CD4-positive, alpha-beta T cell treated with Interleukin-15 for 4 hours (primary cell): ENCODE measurements around the gene SLC22A17.
A peak's percentile ranks its signal among the peaks of the same experiment; 100 is the strongest.

Experiments
- DNase-seq: peaks from one replicate; pipeline ENCODE4 v3.0.0-alpha.2; 2020; ENCODE audit warnings: low spot score

Gene SLC22A17

DNA sequence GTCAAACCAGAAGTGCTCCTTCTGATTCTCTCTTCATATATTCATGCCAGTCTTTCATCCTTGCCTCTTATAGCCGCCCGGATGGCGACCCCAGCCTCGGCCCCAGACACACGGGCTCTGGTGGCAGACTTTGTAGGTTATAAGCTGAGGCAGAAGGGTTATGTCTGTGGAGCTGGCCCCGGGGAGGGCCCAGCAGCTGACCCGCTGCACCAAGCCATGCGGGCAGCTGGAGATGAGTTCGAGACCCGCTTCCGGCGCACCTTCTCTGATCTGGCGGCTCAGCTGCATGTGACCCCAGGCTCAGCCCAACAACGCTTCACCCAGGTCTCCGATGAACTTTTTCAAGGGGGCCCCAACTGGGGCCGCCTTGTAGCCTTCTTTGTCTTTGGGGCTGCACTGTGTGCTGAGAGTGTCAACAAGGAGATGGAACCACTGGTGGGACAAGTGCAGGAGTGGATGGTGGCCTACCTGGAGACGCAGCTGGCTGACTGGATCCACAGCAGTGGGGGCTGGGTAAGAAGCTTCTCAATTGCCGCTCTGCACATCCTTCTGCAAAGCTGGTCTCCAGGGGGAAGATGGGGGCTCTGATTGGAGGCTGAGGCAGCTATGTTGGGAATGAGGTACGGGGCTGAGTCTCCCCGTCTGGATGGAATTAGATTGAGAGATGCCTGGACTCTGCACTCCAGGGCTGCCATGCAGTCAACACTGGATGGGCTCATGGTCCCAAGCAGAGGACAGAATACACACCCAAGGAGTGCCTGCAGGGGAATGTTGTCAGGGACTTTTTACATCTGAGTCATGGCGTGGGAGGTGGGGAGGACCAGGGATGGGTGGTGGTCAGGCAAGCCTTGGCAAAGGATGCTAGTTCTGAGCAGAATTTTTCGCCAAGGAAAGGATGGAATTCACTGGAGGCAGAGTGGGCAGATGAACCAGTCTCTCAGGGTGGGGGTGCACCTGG lies 44.7 kb downstream of the SLC22A17 start:
- DNase-seq: no peak

DNA sequence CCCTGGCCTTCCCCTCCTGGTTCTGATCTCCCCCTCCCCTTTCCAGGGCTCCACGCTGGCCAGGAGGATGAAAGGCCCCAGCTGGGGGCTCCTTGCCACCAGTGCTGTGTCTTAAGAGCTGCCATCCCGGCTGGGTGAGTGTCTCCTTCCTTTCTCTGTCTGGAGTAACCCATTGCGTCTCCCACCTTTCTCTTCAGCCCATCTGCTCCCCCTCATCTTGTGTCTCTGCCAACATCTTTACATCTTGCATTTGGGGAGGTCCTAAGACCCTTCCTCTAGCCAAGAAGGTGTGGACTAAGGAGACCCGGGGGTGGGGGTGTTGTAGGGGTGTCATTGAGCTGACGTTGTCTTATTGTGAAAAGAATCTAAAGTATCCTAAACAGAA lies 45.5 kb downstream of the SLC22A17 start:
- no peak for DNase-seq

DNA sequence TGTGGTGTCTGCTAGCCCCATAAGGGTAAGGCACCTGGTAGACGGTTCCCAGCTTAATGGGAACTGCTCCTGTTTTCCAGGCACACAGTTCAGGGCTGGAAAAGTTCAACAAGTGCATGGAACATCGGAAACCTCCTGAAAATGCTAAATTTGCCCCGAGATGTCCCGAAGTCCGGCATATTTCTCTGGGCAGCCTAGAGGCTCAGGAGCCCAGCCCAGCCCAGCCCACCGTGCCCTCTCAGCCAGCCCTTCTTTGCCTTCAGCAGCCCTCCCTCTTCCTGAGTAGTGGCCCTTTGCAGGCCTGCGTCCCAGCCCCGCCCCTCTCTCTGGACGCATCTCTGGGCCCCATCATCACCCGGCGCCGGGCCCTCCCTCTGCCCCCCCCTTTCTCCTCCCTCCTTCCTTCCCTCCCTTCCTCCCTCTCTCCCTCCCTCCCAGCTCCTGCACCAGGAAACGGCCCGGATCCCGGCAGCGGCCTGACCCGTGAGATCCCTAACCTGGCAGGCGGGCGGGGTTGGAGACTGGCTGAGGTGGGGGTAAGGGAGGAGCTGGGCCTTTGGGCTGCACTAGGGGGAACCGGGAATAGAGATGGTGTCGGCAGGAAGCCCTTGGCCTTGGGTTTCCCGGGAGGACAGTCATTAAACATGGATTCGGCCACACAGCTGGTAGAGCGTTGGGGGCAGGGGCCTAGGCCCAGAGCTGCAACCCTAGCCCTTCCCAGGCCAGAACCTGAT lies 46.1 kb downstream of the SLC22A17 start, which contains the start of gene BCL2L2:
Gene BCL2L2, plus strand, starts transcription at position 422 of the 734 bp plus-strand sequence. CDS start 935 bp downstream, outside the sequence.
- no peak for DNase-seq

DNA sequence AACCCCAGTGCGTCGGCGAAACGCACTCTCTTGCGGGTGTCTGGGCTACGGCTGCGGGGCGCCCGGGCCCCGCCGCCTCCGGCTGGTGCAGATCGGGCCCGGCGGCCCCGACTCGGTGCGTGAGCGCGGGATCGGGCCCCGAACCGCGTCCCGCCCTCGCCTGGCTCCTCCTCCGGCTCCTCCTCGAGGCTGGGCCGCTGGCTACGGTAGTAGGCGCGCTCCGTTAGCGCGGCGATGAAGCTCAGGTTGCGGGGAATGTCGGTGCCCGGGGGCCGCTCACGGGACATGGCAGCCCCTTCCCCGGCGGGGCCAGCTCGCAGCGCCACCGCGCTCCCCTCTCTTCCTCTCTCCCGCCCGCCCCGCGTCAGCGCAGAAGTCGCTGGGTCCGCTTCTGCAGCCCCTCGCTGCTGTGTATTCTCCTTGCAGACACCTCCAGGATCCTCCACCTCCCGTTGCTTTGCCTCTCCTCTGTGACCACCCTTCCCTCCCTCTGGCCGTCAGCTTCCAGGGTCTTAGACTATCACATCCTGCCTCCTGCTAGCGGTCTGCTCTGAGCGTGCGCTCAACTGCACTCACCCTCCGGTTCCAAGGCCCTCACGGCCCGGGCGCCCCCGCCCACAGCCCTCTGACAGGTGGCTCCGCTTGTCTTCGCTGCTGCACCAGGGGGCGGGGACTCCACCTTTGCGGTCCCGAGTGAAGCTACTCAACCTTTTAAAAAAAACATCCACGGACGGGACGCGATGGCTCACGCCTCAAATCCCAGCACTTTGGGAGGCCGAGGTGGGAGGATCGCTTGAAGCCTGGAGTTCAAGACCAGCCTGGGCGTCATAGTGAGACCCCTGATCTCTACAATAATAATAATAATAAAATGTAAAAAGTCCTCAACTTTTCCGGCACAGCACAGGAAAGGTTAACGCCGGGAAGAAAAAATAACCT lies 50.1 kb downstream of the SLC22A17 start, which contains the start of gene PPP1R3E:
Gene PPP1R3E, minus strand, starts transcription at position 570 of the 936 bp plus-strand sequence. Its CDS starts 283 bp downstream, at position 287.
- peak; percentile 85 for DNase-seq

DNA sequence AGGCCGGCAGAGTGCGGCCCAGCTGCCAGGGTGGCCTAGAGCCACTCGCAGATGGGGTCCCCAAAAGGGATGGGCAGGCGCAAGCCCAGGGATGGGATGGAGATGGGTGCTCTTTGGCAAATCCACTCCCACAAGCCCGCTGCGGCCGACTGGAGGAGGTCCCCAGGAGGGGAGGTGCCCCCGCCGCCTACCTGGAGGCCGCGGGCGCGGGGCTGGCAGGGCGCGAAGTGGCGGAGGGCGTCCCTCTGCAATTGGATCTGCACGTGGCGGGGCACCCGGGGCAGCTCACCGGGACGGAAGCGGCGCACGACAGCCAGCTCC lies 50.8 kb downstream of the SLC22A17 start:
- DNase-seq: no peak

DNA sequence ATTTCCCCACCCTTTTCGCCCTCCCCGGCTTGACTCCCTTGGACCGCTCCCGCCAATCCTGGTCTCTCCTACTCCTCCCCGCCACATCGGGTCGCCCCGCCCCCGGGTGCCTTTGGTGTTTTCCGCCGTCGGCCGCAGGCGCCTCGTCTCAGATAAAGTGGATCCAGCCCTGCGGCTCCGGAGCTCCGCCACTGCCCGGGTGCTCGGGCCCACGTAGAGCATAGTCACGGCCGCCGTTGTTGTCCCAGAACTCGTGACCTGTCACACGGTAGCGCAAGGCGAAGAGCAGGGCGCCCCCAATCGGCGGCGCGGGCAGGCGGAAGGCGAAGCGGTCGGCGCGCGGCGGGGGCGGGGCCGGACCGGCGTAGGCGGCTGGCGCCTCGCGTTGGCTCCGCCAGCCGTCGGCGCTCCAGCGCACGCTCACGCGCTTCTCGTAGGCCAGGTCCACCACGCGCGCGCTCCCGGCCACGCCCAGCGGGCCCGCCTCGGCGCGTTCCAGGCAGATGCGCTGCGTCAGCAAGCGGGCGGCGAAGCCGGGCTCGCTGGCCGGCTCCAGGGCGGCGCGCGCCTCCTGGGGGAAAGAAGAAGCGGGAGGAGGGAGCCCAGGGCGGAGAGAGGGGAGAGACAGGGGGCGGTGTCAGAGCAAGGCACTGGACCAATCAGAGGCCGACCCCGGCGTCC lies 51.3 kb downstream of the SLC22A17 start:
- peak; percentile 97 for DNase-seq

DNA sequence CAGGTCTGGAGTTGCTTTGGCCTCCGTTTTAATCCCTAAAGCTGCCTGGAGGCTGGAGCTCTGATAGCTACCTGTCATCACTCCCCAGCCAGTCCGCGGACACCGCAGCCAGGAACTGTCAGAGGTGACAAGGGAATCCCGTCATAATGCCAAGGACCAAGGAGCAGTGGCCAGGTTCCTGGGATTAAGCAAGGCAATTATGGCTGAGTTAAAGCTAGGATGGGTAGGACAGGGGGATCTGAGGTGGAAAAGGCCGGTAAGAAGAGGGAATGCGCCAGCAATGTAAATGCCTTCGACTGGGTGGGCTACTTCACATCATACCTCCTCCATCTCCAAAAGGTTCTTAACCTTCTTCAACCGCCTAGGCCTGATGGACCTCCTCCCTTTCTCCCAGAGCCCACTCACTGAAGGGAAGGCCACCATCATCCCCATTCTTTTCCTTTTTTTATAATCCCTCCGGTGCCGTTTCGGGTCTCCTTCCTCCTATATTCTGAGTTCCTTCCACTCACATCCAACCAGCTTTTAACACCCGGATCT lies 51.9 kb downstream of the SLC22A17 start:
- DNase-seq: no peak

DNA sequence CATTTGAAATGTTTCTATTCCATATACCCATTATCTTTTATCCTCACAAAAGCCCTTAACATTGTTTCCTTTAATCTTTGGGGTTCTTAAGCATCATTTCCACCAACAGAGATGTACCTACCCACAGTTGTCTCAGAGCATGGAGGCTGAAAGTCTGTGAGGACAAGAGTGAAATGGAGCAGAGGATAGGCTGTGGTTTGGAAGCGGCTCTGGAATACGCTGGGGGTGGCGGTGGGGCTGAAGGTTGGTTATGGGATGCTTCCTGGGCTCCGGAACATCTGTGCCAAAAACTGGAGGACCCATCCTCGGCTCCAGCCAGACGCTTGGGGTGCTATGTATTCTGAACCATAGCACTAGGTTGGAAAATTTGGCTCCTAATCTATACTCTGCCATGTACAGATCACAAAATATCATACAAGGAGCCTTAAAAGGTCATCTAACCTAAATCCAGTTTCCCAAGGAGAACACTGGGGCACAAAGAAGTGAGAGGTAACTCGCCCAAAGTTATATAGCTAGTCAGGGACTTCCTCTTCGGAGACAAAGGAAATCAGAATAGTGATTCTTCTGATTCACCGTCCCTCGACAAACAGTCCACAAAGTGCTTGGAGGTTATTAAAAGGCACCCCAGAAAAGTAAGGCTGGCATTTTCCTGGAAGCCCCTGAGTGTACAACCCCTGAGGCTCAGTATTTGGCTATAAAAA lies 52.6 kb downstream of the SLC22A17 start:
- DNase-seq: no peak

DNA sequence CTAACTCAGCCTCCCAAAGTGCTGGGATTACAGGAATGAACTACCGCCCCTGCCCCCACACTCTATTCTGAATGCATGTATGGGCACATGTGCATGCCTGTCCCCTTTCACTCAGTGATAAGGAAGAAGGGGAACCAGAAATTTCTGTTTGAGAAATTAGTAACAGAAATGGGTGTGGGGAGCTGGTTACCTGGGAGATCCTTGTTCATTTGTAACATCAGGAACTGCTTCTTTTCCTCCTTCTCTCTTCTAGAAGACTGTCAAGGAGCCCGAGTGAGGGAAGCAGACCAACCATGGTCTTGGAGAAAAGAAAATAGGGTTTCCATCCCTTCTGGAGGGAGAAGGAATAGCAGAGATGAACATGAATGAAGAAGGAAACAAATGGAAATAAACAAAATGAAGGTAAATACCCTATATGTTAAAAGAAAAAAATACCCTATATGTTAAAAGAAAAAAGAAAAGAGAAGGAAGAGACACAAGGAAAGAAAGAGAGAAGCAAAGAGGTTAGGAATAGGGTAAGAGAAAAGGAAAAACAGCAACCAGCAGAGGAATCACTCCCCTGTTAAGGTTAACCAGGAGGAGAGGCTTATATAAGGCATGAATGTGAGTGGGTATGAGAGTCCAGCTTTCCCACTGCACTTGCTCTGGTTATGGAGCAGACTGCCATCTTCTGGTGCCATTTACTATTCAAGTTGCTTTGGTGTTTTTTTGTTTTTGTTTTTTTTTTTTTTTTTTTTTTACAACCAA lies 53.3 kb downstream of the SLC22A17 start:
- peak; percentile 35 for DNase-seq

DNA sequence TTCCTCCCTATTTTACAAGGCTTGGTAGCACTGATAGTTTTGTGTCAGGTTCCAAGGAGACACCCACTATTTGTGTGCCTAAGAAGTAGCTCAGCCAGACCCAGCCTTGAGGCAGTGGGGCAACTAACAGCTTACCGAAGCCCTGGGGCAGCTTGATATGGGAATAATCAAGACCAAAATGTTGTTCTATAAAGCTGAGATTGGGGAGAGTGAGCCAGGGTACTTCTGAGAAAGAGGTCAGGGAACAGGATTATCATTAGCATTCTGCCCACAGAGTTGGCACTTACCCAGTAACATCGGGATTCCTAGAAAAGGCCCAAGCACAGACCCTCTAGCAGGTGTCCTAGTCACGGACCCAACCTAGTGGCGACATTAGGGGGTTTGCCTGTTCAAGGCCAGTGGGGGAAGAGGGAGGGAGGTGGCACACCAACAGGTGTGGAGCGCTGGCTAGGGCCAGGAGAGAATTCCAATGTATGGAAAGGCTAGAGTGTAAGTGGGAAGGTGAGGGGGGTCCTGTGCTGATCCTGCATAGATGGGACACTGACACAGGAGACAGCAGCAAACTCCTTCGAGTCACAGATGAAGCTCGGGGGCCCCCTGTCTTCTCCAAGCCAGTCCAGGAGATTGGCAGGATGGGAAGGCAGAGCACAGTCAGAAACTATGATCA lies 54.9 kb downstream of the SLC22A17 start:
- DNase-seq: no peak

DNA sequence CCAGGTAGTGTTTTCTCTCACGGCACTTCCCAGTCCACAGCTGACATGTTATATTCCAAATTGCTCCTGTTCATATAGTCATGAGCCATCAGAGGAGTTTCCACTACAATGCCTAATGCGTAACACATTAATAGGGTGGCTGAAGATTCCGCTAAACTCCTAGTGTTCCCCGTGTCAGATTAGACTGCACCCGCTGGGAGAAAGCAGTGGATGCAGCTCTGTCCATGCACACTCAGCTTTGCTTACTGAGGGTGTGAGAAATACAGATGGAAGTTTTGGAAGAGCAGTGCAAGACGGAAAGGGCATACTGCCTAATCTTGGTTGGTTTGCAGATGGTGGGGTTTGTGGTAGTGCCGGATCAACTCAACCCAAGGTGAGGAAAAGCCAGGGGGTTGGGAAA lies 55.6 kb downstream of the SLC22A17 start:
- no peak for DNase-seq
